Thyroid gland (tissue), 4 donors: ENCODE measurements around the gene PRDM9. TPM values are rescaled to one million over a fixed set of nuclear protein-coding genes. Genes with fewer than 3 reads are reported as not detected.

Experiments
- DNase-seq, 2 donors: peaks; one replicate each; pipeline ENCODE4 v3.0.0-alpha.2; 2019
- H3K27ac ChIP-seq, 3 donors: fragments of 200-600 bp; sonication (generic); 1 replicate in 2 of 3; 2 replicates in 1 of 3; pipeline ENCODE4 v1.5.1; 2016 to 2019; ENCODE audit warnings: mild to moderate bottlenecking in 1 of 3, moderate library complexity in 1 of 3
- H3K27me3 ChIP-seq: fragments of 200-600 bp; sonication (generic); one replicate; pipeline ENCODE4 v1.5.1; 2019
- H3K36me3 ChIP-seq, 2 donors: fragments of 200-600 bp; sonication (generic); one replicate each; pipeline ENCODE4 v1.5.1; 2016 to 2019
- H3K4me1 ChIP-seq, 2 donors: fragments of 200-600 bp; sonication (generic); one replicate each; pipeline ENCODE4 v1.5.1; 2017 to 2019
- H3K4me3 ChIP-seq, 3 donors: fragments of 200-600 bp; sonication (generic); replicated peaks in 1 of 3; 1 replicate in 2 of 3; 2 replicates in 1 of 3; pipeline ENCODE4 v1.5.1; 2016; ENCODE audit warnings: mild to moderate bottlenecking in 1 of 3
- H3K9me3 ChIP-seq: fragments of 200-600 bp; sonication (generic); one replicate; pipeline ENCODE4 v1.5.1; 2017
- POLR2A ChIP-seq, 2 donors: fragments of 450-650 bp; IDR thresholded peaks; one replicate each; pipeline ENCODE4 v1.6.1; 2017; ENCODE audit warnings: antibody characterized with exemption in 2 of 2, mild to moderate bottlenecking in 2 of 2, moderate library complexity in 1 of 2
- WGBS, 2 donors: methylation state at CpG; one replicate each; pipeline ENCODE4 v1.1.5; 2017; 5-methylcytosine and 5-hydroxymethylcytosine counted together
- intact Hi-C: fragments of 100-400 bp; cut with DNase I; formaldehyde crosslinking; loops from one replicate; pipeline ENCODE4 v1.15.1; 2023
- total RNA-seq, 4 donors: library from RNA; depleted of rRNA; stranded (reverse); fragments of >200 nt; gene quantifications; one replicate each; pipeline ENCODE4 v1.2.3, GENCODE V29; 2016
- TF ChIP-seq, protein P1 (sequence below), 6 experiments: fragments of 200-600 bp in 3 of 6; fragments of 450-650 bp in 3 of 6; sonication (generic) in 3 of 6; IDR thresholded peaks; one replicate each; pipeline ENCODE4 v1.5.1; 2016 to 2019; ENCODE audit warnings: antibody characterized with exemption in 6 of 6, mild to moderate bottlenecking in 2 of 6, inconsistent platforms in 1 of 6, moderate library complexity in 1 of 6

PRDM9 gene
- total RNA-seq, 4 donors from 2014 or later: not detected

DNA sequence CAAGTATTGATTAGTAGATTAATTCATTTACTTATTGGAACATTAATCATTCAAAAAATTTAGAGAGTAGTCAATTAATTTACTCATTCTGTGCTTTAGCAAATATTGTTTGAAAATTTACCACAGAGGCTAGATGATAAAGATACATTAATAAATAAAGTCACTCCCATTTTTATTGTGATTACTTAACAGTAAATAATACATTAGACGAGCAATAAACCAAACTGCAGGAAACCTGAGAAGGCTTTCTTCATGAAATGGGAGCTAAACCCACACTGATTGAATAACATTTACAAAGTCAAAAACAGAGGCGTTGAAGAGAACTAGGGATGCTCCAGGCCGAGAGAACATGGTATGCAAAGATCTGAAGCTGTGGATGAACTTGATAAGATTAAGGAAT is 38.8 kb upstream of the PRDM9 start:
- no peaks in the 10 kb centered on the region for H3K36me3 ChIP-seq
- DNase-seq: no peak
- no peaks in the 10 kb centered on the region for H3K9me3 ChIP-seq
- no peaks in the 10 kb centered on the region for H3K4me1 ChIP-seq
- no peak for TF ChIP-seq POLR2A (IDR thresholded peaks at IDR 0.05)
- TF ChIP-seq, protein P1, sequence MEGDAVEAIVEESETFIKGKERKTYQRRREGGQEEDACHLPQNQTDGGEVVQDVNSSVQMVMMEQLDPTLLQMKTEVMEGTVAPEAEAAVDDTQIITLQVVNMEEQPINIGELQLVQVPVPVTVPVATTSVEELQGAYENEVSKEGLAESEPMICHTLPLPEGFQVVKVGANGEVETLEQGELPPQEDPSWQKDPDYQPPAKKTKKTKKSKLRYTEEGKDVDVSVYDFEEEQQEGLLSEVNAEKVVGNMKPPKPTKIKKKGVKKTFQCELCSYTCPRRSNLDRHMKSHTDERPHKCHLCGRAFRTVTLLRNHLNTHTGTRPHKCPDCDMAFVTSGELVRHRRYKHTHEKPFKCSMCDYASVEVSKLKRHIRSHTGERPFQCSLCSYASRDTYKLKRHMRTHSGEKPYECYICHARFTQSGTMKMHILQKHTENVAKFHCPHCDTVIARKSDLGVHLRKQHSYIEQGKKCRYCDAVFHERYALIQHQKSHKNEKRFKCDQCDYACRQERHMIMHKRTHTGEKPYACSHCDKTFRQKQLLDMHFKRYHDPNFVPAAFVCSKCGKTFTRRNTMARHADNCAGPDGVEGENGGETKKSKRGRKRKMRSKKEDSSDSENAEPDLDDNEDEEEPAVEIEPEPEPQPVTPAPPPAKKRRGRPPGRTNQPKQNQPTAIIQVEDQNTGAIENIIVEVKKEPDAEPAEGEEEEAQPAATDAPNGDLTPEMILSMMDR (IDR thresholded peaks at IDR 0.05): no peak
- 84 to 88% methylated on average over 3 of the region's 3 CpGs for WGBS, 2 donors
- H3K27ac ChIP-seq: no peak overlapping the region
- intact Hi-C loops: no loop called here
- no peaks in the 10 kb centered on the region for H3K27me3 ChIP-seq
- no peak overlapping the region for H3K4me3 ChIP-seq

DNA sequence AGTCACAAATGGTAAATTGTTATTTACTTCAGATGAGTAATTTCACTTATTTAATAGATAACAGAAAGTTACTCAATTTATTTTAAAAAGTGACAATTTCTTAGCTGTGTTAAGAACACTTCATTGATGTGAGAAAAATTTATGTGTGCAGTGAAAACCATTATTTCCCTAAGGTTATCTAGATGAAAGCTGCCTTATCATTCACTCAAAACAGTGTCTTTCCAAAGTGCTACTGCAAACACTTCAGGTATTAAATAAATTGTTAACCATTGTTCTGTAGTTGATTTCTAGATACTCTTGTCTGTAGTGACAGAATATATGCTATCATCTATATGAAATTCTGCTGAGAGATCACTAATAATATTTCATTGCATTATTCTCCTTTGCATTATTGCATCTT is 33.5 kb upstream of the PRDM9 start:
- intact Hi-C loops: no loop called here
- H3K27ac ChIP-seq: no peak overlapping the region
- no peak for TF ChIP-seq POLR2A (IDR thresholded peaks at IDR 0.05)
- TF ChIP-seq, protein P1 (IDR thresholded peaks at IDR 0.05): no peak
- no peaks in the 10 kb centered on the region for H3K4me1 ChIP-seq
- H3K27me3 ChIP-seq: no peaks in the 10 kb centered on the region
- H3K9me3 ChIP-seq: no peaks in the 10 kb centered on the region
- no peaks in the 10 kb centered on the region for H3K36me3 ChIP-seq
- H3K4me3 ChIP-seq: no peak overlapping the region
- no peak for DNase-seq

DNA sequence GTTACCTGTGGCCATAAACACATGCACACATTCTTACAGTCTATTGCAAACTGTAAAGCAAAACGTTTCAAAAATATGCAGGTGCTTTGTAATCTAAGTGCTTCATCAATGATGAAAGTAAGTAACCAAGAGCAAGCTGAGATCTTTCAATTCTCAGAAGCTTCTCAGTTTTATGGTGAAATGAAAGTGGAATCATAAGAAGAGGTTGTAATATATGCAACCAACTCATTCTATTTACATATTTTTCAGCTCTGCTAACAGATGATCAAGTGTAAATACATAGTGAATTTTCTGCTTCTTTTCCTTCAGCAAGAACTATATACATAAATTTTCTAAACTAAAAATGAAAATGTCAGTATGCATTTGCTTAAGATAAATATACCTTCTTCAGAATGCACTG is 33.1 kb upstream of the PRDM9 start:
- TF ChIP-seq POLR2A (IDR thresholded peaks at IDR 0.05): no peak
- TF ChIP-seq, protein P1 (IDR thresholded peaks at IDR 0.05): no peak
- intact Hi-C loops: no loop called here
- H3K4me3 ChIP-seq: no peak overlapping the region
- no peak for DNase-seq
- no peak overlapping the region for H3K27ac ChIP-seq
- 37 to 50% methylated on average over 1 of the region's 1 CpG for WGBS, 2 donors
- no peaks in the 10 kb centered on the region for H3K27me3 ChIP-seq
- H3K4me1 ChIP-seq: no peaks in the 10 kb centered on the region
- no peaks in the 10 kb centered on the region for H3K9me3 ChIP-seq
- no peaks in the 10 kb centered on the region for H3K36me3 ChIP-seq

DNA sequence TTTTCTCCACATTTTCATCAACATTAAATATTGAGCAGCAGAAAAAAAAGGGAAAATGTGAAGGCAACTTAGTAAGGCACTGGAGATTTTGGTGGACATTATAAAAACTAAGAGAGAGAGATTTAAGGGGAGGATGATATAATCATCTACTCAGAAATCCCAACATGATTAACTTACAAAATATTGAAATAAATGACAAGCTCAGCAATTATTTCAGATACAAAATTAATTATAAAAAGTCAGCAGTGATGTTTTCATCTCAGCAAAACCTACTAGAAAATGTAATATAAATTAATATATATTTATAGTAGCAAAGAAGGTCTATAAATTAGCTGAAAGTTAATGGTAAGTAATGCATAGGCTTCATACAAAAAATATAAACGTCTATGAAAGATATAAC is 30.8 kb upstream of the PRDM9 start:
- intact Hi-C loops: no loop called here
- Histone ChIP-seq H3K27me3 (no peaks in the 10 kb centered on the region), H3K4me3 (no peak overlapping the region), H3K36me3 (no peaks in the 10 kb centered on the region), H3K9me3 (no peaks in the 10 kb centered on the region), H3K27ac (no peak overlapping the region), H3K4me1 (no peaks in the 10 kb centered on the region)
- 80 to 85% methylated on average over 1 of the region's 1 CpG for WGBS, 2 donors
- TF ChIP-seq POLR2A (IDR thresholded peaks at IDR 0.05): no peak
- TF ChIP-seq, protein P1 (IDR thresholded peaks at IDR 0.05): no peak
- DNase-seq: no peak

DNA sequence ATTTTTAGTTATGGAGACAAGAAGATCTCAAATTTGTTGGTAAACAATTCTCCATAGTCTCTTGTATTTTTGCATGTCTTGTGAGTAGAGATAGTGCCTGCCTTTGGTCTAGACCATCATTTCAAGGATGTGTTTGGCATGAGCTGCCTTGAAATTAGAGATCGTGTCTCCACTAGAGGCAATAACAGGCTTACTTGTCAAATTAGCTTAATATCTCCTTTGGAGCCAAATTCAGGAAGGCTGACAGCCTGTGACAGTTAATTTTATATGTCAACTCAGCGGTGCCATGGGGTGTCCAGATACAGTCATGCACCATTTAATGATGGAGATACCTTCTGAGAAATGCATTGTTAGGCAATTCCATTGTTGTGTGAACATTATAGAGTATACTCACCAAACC is 24.8 kb upstream of the PRDM9 start:
- Histone ChIP-seq H3K36me3 (no peaks in the 10 kb centered on the region), H3K4me3 (no peak overlapping the region), H3K9me3 (no peaks in the 10 kb centered on the region), H3K4me1 (no peaks in the 10 kb centered on the region), H3K27ac (no peak overlapping the region), H3K27me3 (no peaks in the 10 kb centered on the region)
- 70 to 85% methylated on average over 2 of the region's 2 CpGs for WGBS, 2 donors
- TF ChIP-seq, protein P1 (IDR thresholded peaks at IDR 0.05): no peak
- no peak for TF ChIP-seq POLR2A (IDR thresholded peaks at IDR 0.05)
- intact Hi-C loops: no loop called here
- no peak for DNase-seq
